CD4-positive, alpha-beta T cell (primary cell): Measurements from ENCODE around the gene MVD. TPM values are rescaled to one million over a fixed set of nuclear protein-coding genes. Genes with fewer than 3 reads are reported as not detected.

Experiments
- ATAC-seq: fragments of 200-7000 bp; cut with Tn5 transposase; one replicate; pipeline ENCODE4 v1.10.0; 2022; ENCODE audit warnings: mild to moderate bottlenecking; ENCODE audit not compliant: poor library complexity
- CTCF ChIA-PET: fragments of 350-600 bp; sonication (Branson Sonifier 250); formaldehyde crosslinking; loops from one replicate; lab custom pipeline; 2021; ENCODE audit warnings: antibody characterized with exemption, inconsistent platforms; lab: Charles Lee
- POLR2A ChIA-PET: fragments of 350-600 bp; sonication (Branson Sonifier 250); formaldehyde crosslinking; loops from one replicate; lab custom pipeline; 2021; ENCODE audit warnings: antibody characterized with exemption, inconsistent platforms; lab: Charles Lee
- DNase-seq, 14 experiments: peaks; one replicate each; pipeline ENCODE4 v3.0.0-alpha.2; 2013 to 2020; ENCODE audit warnings: mixed read lengths in 2 of 14
- H3K27ac ChIP-seq, 2 donors: one replicate each; pipeline versions ENCODE4 v1.5.1 to v1.7.0; 2013; ENCODE audit warnings: low read length in 2 of 2, low read depth in 1 of 2, mild to moderate bottlenecking in 1 of 2
- H3K27me3 ChIP-seq, 2 experiments: 1 replicate in 1 of 2; 2 replicates in 1 of 2; pipeline versions ENCODE4 v1.6.1 to v1.7.0; 2013; ENCODE audit warnings: low read length in 2 of 2, control low read depth in 1 of 2, mild to moderate bottlenecking in 1 of 2, moderate library complexity in 1 of 2; ENCODE audit not compliant: insufficient read depth in 2 of 2, control insufficient read depth in 1 of 2
- H3K36me3 ChIP-seq: one replicate; pipeline ENCODE4 v1.6.1; 2013; ENCODE audit warnings: low read length, control low read depth; ENCODE audit not compliant: insufficient read depth
- H3K4me1 ChIP-seq: one replicate; pipeline ENCODE4 v1.6.1; 2013; ENCODE audit warnings: low read length, control low read depth; ENCODE audit not compliant: insufficient read depth
- H3K4me3 ChIP-seq: one replicate; pipeline ENCODE4 v1.5.1; 2013; ENCODE audit warnings: mild to moderate bottlenecking, low read length, moderate library complexity
- H3K9me3 ChIP-seq, 2 experiments: 1 replicate in 1 of 2; 2 replicates in 1 of 2; pipeline versions ENCODE4 v1.6.1 to v1.7.0; 2013; ENCODE audit warnings: low read length in 2 of 2, mild to moderate bottlenecking in 2 of 2, control low read depth in 1 of 2, moderate library complexity in 1 of 2; ENCODE audit not compliant: control insufficient read depth in 1 of 2, insufficient read depth in 1 of 2
- H3K27ac Mint-ChIP-seq: one replicate; pipeline ENCODE4 v1.8.0; 2020; ENCODE audit warnings: mixed read lengths
- H3K27me3 Mint-ChIP-seq: one replicate; pipeline ENCODE4 v1.8.0; 2021; ENCODE audit warnings: mixed read lengths
- H3K36me3 Mint-ChIP-seq: one replicate; pipeline ENCODE4 v1.8.0; 2021; ENCODE audit warnings: low read depth, mixed read lengths
- H3K4me1 Mint-ChIP-seq: one replicate; pipeline ENCODE4 v1.8.0; 2021; ENCODE audit warnings: low read depth, mixed read lengths
- H3K4me3 Mint-ChIP-seq: one replicate; pipeline ENCODE4 v1.8.0; 2020; ENCODE audit warnings: mild to moderate bottlenecking, mixed read lengths
- H3K9me3 Mint-ChIP-seq: one replicate; pipeline ENCODE4 v1.8.0; 2020; ENCODE audit warnings: mixed read lengths
- intact Hi-C, 2 experiments: fragments of 100-400 bp; cut with DNase I in 1 of 2; cut with micrococcal nuclease in 1 of 2; formaldehyde crosslinking; loops; one replicate each; pipeline versions ENCODE4 v1.15.1 to v1.9.0; 2023 to 2025; cut with DNase I, micrococcal nuclease
- total RNA-seq, 174 experiments: library from RNA in 2 of 174; stranded (reverse) in 2 of 174; gene quantifications; one replicate each; pipeline ENCODE4 v1.2.3 and lab custom pipeline; 2021 to 2026
- TF ChIP-seq, protein P1 (sequence below): fragments of 200-600 bp; IDR thresholded peaks from one replicate; pipeline ENCODE4 v1.8.0; 2022; ENCODE audit warnings: antibody characterized with exemption, mild to moderate bottlenecking

MVD gene
- total RNA-seq, 2 experiments from 2014 or later: 74.2 to 76.9 TPM

DNA sequence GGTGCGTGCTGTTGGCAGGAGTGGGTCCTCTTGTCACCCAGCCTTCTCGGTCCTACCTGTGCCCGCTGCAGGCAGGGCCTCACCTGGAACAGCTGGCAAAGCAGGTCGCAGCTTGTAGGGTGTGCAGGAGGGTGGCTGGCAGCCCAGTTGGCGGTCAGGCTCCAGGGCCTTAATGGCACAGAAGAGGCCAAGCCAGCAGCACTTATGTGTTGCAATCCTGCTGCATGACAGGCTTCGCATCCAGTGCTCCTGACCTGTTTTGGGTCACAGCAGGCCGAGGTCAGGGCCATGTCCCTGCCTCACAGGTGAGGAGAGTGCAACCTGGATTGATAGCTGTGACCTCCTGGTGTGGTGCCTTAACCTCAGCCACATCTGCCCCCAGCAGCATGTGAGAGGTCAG is 60.8 kb downstream of the MVD start:
- CTCF ChIA-PET: no interaction called here
- POLR2A ChIA-PET: interaction anchor here (1.1 kb wide), 1 partner anchor 18 kb away, joined by 4 read pairs; no protein-coding TSS in a partner anchor
- no peaks in the 10 kb centered on the region for H3K27me3 Mint-ChIP-seq
- H3K36me3 Mint-ChIP-seq: peaks cover 69% of the 10 kb centered on the region
- ATAC-seq: no peak
- Histone ChIP-seq H3K9me3 (no peaks in the 10 kb centered on the region), H3K27ac (no peak overlapping the region), H3K4me1 (no peaks in the 10 kb centered on the region), H3K36me3 (peaks cover 65% of the 10 kb centered on the region), H3K27me3 (no peaks in the 10 kb centered on the region), H3K4me3 (no peak overlapping the region)
- DNase-seq: no peak
- H3K4me1 Mint-ChIP-seq: no peaks in the 10 kb centered on the region
- intact Hi-C loops: no loop called here
- H3K27ac Mint-ChIP-seq: no peak overlapping the region
- no peaks in the 10 kb centered on the region for H3K9me3 Mint-ChIP-seq
- TF ChIP-seq, protein P1, sequence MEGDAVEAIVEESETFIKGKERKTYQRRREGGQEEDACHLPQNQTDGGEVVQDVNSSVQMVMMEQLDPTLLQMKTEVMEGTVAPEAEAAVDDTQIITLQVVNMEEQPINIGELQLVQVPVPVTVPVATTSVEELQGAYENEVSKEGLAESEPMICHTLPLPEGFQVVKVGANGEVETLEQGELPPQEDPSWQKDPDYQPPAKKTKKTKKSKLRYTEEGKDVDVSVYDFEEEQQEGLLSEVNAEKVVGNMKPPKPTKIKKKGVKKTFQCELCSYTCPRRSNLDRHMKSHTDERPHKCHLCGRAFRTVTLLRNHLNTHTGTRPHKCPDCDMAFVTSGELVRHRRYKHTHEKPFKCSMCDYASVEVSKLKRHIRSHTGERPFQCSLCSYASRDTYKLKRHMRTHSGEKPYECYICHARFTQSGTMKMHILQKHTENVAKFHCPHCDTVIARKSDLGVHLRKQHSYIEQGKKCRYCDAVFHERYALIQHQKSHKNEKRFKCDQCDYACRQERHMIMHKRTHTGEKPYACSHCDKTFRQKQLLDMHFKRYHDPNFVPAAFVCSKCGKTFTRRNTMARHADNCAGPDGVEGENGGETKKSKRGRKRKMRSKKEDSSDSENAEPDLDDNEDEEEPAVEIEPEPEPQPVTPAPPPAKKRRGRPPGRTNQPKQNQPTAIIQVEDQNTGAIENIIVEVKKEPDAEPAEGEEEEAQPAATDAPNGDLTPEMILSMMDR: no peak
- no peak overlapping the region for H3K4me3 Mint-ChIP-seq

Other genes with a start within 250 kb of the MVD start
- 10 to 100 TPM; 22.8 to 24.2 TPM for gene ZFPM1, start 209.8 kb downstream of the MVD start, total RNA-seq
- gene ZC3H18, start 92.7 kb downstream of the MVD start, total RNA-seq: 10 to 100 TPM; 92.6 to 93.7 TPM
- gene IL17C, start 24.5 kb downstream of the MVD start, total RNA-seq: under 1 TPM in 1 of 2 experiments, not detected in 1; 0.77 TPM
- gene CYBA, start 12.0 kb downstream of the MVD start, total RNA-seq: 100 to 1,000 TPM; 292 to 294 TPM
- gene SNAI3, start 23.4 kb upstream of the MVD start, total RNA-seq: 1 to 10 TPM; 3.0 to 3.5 TPM
- gene RNF166, start 43.3 kb upstream of the MVD start, total RNA-seq: 100 to 1,000 TPM; 334 to 355 TPM
- gene CTU2, start 43.4 kb upstream of the MVD start, total RNA-seq: 10 to 100 TPM; 39.3 to 44.0 TPM
- gene PIEZO1, start 122.1 kb upstream of the MVD start, total RNA-seq: 100 to 1,000 TPM; 142 to 146 TPM
- gene CDT1, start 140.7 kb upstream of the MVD start, total RNA-seq: 1 to 10 TPM in 1 of 2 experiments, under 1 TPM in 1; 0.47 to 1.0 TPM
- 100 to 1,000 TPM; 153 to 154 TPM for gene APRT, start 148.8 kb upstream of the MVD start, total RNA-seq
- gene GALNS, start 193.9 kb upstream of the MVD start, total RNA-seq: 10 to 100 TPM; 18.4 to 19.7 TPM
- gene TRAPPC2L, start 194.0 kb upstream of the MVD start, total RNA-seq: 10 to 100 TPM; 48.0 to 48.2 TPM
- gene PABPN1L, start 203.6 kb upstream of the MVD start, total RNA-seq: not detected